HL-60 (cell line): Measurements from ENCODE around the gene KIFC3.

Experiments
- GABPA ChIP-seq: IDR thresholded peaks from 2 replicates; pipeline ENCODE4 v1.6.1; 2012; ENCODE audit warnings: low read depth
- POLR2AphosphoS5 ChIP-seq: IDR thresholded peaks from 2 replicates; pipeline ENCODE4 v1.6.1; 2012; ENCODE audit warnings: low read depth
- REST ChIP-seq: IDR thresholded peaks from 2 replicates; pipeline ENCODE4 v1.6.1; 2012; ENCODE audit warnings: low read depth; ENCODE audit not compliant: insufficient replicate concordance
- TF ChIP-seq, protein P1 (sequence below): IDR thresholded peaks from one replicate; pipeline ENCODE4 v1.5.1; 2011; ENCODE audit warnings: low read length, control low read depth, inconsistent platforms; ENCODE audit not compliant: insufficient read depth

DNA sequence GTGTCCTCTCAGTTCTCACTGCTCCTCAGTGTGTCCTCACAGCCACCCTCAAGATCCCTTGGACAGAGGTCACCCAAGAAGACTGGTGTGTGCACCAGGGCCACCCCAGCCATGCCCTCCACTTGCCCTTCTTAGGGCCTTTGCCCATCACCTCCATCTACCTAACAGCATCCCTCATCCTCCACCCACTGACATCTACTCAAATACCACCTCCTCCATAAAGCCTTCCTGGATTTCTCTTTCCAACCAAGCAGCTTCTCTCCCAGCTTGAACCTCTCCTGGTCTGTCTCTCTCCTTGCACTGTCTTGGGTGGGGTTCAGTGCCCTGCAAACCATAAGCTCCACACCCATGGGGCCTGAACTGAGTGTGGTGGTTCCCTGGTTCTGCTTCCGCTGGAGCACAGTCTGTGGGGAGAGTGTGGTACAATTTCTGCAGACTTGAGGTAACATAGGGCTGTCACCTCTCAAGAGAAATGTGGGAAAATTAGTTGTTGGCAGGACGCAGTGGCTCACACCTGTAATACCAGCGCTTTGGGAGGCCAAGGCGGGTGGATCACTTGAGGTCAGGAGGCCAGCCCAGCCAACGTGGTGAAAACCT, 52.3 kb downstream of the KIFC3 start:
- TF ChIP-seq POLR2AphosphoS5 (no peak), GABPA (no peak), REST (no peak)
- TF ChIP-seq, protein P1, sequence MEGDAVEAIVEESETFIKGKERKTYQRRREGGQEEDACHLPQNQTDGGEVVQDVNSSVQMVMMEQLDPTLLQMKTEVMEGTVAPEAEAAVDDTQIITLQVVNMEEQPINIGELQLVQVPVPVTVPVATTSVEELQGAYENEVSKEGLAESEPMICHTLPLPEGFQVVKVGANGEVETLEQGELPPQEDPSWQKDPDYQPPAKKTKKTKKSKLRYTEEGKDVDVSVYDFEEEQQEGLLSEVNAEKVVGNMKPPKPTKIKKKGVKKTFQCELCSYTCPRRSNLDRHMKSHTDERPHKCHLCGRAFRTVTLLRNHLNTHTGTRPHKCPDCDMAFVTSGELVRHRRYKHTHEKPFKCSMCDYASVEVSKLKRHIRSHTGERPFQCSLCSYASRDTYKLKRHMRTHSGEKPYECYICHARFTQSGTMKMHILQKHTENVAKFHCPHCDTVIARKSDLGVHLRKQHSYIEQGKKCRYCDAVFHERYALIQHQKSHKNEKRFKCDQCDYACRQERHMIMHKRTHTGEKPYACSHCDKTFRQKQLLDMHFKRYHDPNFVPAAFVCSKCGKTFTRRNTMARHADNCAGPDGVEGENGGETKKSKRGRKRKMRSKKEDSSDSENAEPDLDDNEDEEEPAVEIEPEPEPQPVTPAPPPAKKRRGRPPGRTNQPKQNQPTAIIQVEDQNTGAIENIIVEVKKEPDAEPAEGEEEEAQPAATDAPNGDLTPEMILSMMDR = no peak
